Right ventricle myocardium superior (tissue), 1 donor: ENCODE measurements around the gene SLK. TPM values are rescaled to one million over a fixed set of nuclear protein-coding genes. Genes with fewer than 3 reads are reported as not detected.
A peak's percentile ranks its signal among the peaks of the same experiment; 100 is the strongest.

Experiments used
- ATAC-seq: fragments of 200-7000 bp; cut with Tn5 transposase; one replicate; pipeline ENCODE4 v1.9.1; 2020; ENCODE audit warnings: mild to moderate bottlenecking; ENCODE audit not compliant: poor library complexity
- DNase-seq: peaks from one replicate; pipeline ENCODE4 v3.0.0-alpha.2; 2020
- intact Hi-C: fragments of 100-400 bp; cut with DNase I; formaldehyde crosslinking; loops from one replicate; pipeline ENCODE4 v1.11.2; 2022
- total RNA-seq: library from RNA; stranded (reverse); fragmentation: NEBNext Ultra II Directional; extraction: Animal tissue kit (Norgen Biotek cat#: 25700); gene quantifications from one replicate; pipeline ENCODE4 v1.2.1, GENCODE V29; 2021
- donor health status: DM: no; HTN: yes; CAD: no; lungs with severe emphysema.

Gene SLK
- total RNA-seq, 1 donor from 2014 or later, result 28.1 TPM

- DNase-seq (no peak), ATAC-seq (no peak)
- intact Hi-C loops, result no loop called here
Measured at GRCh38 chr10:104022026-104022425, 55.1 kb downstream of the SLK start.

GRCh38 chr10:104025524-104025923 is 58.6 kb downstream of the SLK start:
- ATAC-seq (no peak), DNase-seq (no peak)
- intact Hi-C loops, result no loop called here

- DNase-seq (no peak), ATAC-seq (no peak)
- intact Hi-C loops, result no loop called here
Measured at GRCh38 chr10:104026762-104027161, 59.8 kb downstream of the SLK start.

DNA sequence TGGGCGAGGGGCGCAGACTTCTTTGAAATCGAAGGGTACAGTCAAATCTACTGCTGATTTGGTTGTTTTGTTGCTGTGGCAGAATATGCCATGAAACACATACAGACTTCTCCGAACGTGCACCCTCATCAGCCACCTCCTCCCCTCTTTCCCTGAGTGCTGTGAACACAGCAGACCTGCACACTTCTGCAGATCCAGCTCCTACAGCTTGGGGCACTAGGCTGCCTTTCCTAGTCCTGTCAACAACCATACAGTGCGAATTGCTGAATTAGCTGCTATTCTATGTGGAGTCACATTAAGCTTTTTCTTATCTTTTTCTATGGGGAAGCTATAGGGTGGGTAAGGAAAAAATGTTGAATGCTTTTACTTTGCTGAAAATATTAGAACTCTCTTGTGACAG is 61.2 kb downstream of the SLK start:
- DNase-seq (no peak), ATAC-seq (peak; percentile 90)
- intact Hi-C loops, result no loop called here

DNA sequence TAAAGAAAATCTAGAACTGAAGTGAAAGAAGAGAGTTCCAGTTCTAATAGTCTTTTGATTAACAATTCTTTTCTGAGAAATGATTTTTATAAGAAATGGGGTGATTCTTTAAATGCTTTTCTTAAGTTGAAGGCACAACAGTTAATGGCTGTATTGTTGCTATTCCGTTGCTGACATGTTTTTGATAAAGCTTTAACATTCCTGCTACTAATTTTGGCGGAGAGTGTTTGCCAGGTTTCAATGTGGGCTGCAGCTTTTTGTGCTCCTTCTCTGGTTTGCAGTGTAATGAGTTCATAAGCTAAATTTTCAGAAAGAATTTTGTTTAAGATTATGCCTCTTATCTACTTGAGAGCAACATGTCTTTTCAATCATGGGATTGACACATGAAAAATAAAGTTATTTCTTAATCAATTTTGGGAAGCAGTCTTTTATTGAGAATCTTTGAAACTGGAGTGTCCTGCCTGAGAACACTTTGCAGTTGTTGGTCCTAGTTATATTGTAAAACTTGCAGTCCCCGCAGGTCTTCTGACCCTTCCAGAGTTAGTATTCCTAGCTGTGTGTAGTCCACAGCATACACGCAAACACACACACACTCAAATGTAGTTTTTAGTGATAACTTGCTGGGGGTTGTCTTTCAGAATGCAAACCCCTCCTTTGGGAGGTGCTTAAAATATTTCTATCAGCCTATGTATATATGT is 62.0 kb downstream of the SLK start:
- ATAC-seq (peak; percentile 61), DNase-seq (no peak)
- intact Hi-C loops, result no loop called here

- peak; percentile 78 for ATAC-seq
Measured at GRCh38 chr10:104029521-104029860, 62.6 kb downstream of the SLK start.

GRCh38 chr10:104031631-104032030 is 64.7 kb downstream of the SLK start:
- ATAC-seq (no peak), DNase-seq (no peak)
- intact Hi-C loops, result no loop called here

More at GRCh38 chr10:104029521-104029860, 62.6 kb downstream of the SLK start:
- intact Hi-C loops, result no loop called here
- DNase-seq, result peak; percentile 90

- intact Hi-C loops, result no loop called here
- no peak for ATAC-seq
- DNase-seq, result no peak
Measured at GRCh38 chr10:104032144-104032775, 65.3 kb downstream of the SLK start.

GRCh38 chr10:104033401-104033930 is 66.5 kb downstream of the SLK start:
- DNase-seq, result no peak
- intact Hi-C loops, result no loop called here
- no peak for ATAC-seq

- intact Hi-C loops, result no loop called here
- ATAC-seq (no peak), DNase-seq (no peak)
Measured at GRCh38 chr10:104033966-104034365, 67.0 kb downstream of the SLK start.

DNA sequence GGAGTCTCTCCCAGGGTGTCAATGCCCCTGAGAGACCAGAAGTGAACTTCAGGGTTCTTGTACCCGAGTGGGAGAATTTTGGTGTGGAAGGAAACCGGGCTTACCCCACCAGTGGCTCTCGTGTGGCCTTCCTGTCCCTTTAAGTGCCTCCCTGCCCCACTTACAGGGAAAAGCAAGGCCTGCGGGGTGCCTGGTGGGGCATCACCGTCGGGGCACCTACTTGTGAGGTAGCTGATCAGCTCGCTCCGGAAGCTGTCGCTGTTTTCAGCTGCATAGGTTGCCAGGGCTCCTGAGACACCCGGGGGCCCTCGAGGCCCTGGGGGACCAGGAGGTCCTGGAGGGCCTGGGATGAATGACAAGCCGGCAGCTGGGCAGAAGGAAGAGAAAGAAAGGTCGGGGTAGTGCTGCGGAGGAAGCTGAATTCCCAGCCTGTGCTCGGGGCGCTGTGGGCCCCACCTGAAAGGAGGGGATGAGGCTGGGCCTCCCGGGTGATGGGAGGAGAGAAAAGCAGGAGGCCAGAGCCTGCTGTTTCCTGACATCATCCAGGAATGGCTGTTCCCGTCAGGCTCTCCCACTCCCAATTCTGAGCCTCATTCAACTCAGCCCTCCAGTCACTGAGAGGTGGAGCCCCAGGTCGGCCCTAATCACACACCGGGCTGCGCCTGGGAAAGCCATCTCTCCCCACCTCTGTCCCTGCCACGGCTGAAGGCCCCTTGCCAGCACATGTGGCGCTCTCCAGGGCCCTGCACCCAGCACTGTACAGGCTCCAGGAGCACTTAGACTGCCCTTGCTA is 67.7 kb downstream of the SLK start:
- ATAC-seq (no peak), DNase-seq (no peak)
- intact Hi-C loops, result no loop called here

GRCh38 chr10:104035194-104036068 is 68.5 kb downstream of the SLK start:
- DNase-seq, result no peak
- no peak for ATAC-seq
- intact Hi-C loops, result no loop called here

GRCh38 chr10:104036069-104036384 is 69.1 kb downstream of the SLK start:
- intact Hi-C loops, result no loop called here
- ATAC-seq (no peak), DNase-seq (no peak)

- DNase-seq (no peak), ATAC-seq (no peak)
- intact Hi-C loops, result no loop called here
Measured at GRCh38 chr10:104036518-104037260, 69.7 kb downstream of the SLK start.

DNA sequence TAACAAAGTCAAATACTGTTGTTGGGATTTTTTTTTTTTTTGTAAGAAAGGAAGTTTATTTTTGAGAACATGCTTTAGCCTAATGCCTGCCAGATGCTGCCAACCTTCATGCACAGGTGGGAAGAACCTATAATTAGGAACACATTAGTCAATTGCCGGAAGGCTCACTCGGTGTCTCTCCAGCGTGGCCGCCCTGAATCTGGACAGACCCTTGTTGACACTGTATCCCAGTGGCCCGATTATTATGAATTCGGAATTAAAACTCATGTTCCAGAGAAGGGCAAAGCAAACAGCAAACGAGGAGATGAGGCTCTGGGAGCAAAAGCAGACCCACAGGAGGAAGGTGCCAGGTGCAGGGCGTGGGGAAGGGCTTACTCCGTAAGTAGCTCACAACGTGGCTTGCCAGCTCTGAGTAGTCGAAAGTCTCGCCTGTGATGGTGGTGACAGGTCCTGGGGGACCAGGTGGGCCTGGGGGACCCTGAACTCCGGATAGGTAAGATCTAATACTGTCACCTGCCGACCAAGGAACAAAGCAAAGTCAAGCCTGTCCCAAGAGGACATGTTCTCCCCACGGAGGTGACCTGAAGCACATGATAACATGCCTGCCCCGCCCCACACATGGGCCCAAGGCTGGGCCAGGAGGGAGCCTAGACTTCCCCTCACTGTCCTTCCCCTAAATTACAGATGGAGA is 70.5 kb downstream of the SLK start:
- ATAC-seq, result no peak
- DNase-seq, result no peak
- intact Hi-C loops, result no loop called here

DNA sequence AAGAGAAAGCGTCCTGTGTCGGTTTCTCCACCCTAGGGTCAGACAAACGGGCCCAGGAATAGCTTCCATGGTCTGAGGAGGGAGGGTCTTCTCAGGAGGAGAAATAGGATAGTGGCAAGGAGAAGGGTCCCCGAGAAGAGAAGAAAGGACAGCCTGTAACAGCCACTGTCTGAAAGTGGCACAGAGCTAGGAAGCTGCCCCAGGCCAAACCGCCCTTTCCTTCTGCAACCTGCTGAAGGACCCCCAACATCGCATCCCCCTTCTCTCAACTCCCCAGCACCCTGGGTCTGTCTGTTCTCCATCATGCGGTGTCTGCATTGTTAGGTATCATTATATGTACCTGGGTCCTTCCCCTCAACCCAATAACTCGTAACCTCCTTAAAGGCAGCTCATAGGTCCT is 71.6 kb downstream of the SLK start:
- no peak for ATAC-seq
- intact Hi-C loops, result no loop called here
- DNase-seq, result no peak

DNA sequence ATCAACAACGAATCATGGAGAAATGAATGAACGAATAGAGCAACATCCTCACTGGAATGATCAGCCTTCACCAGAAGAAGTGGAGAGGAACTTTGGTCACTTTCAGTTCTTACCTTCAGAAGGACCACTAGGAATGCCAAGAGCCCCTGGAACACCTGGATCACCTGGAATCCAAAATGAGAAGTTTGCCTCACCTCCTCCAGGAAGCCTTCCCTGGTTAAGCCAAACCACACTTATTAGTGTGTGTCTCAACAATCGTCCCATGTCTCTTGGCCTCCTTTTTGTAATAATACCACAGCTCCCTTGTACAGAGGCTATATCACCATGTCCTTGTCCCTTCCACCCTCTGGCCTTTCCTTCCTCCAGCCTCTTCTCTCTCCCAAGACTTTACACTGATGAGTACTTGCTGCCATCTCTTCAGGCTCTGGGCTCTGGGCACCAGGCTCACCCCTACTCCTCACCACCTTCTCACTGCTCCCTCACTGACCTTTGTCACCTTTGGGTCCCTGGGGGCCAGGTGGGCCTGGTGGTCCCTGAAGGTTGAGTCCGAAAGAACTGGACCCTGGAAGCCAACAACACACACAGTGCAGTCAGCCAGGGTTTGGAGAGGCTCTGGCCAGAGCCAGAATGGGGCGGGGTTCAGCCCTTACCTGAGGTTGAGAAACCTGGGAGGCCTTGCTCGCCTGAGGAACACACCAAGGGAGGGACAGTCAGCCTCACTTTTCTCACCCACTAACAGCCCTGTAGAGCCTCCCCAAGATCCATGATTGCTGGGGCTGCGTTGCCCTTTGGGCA is 72.2 kb downstream of the SLK start:
- DNase-seq, result no peak
- intact Hi-C loops, result no loop called here
- no peak for ATAC-seq
